ENCODE results near the gene NBDY.

- no peak for TF ChIP-seq MED8 (CRISPR knock-in tag; IDR thresholded peaks at IDR 0.05; ENCODE audit: insufficient replicate concordance)
- TF ChIP-seq CTCF (CRISPR knock-in tag; IDR thresholded peaks at IDR 0.05) = no peak
- TF ChIP-seq SMARCC2 (IDR thresholded peaks at IDR 0.05) = no peak
- no peak for TF ChIP-seq ATF2 (CRISPR knock-in tag; IDR thresholded peaks at IDR 0.05)
- TF ChIP-seq FOSL1 (CRISPR knock-in tag; IDR thresholded peaks at IDR 0.05; ENCODE audit: borderline replicate concordance) = no peak
- TF ChIP-seq KDM1A (CRISPR knock-in tag; IDR thresholded peaks at IDR 0.05) = no peak
- no peak for TF ChIP-seq RAD21 (CRISPR knock-in tag; IDR thresholded peaks at IDR 0.05)
- no peak for TF ChIP-seq JUND (CRISPR knock-in tag; IDR thresholded peaks at IDR 0.05)
Observed at GRCh38 chrX:56860888-56861287, 131.8 kb downstream of the NBDY start.
